Natural killer cell (primary cell): Measurements from ENCODE around the gene HS3ST3A1. TPM values are rescaled to one million over a fixed set of nuclear protein-coding genes. Genes with fewer than 3 reads are reported as not detected.

Experiments used
- ATAC-seq, 3 donors: fragments of 150-1000 bp in 2 of 3; fragments of 200-7000 bp in 1 of 3; cut with Tn5 transposase; 1 replicate in 1 of 3; 2 replicates in 2 of 3; pipeline ENCODE4 v1.10.0; 2021; ENCODE audit warnings: mild to moderate bottlenecking in 2 of 3, moderate library complexity in 2 of 3
- DNase-seq, 2 donors: peaks; one replicate each; pipeline versions ENCODE4 v3.0.0 to v3.0.0-alpha.2; 2013 to 2021; ENCODE audit warnings: mixed read lengths in 1 of 2
- H3K27ac ChIP-seq: one replicate; pipeline ENCODE4 v1.5.1; 2013; ENCODE audit warnings: mild to moderate bottlenecking, low read length
- H3K27me3 ChIP-seq: one replicate; pipeline ENCODE4 v1.6.1; 2013; ENCODE audit warnings: low read length; ENCODE audit not compliant: control insufficient read depth, insufficient read depth
- H3K36me3 ChIP-seq: one replicate; pipeline ENCODE4 v1.6.1; 2013; ENCODE audit warnings: low read length; ENCODE audit not compliant: control insufficient read depth, insufficient read depth
- H3K4me1 ChIP-seq: one replicate; pipeline ENCODE4 v1.6.1; 2013; ENCODE audit warnings: low read length; ENCODE audit not compliant: control insufficient read depth, insufficient read depth
- H3K4me3 ChIP-seq: one replicate; pipeline ENCODE4 v1.5.1; 2013; ENCODE audit warnings: low read length
- H3K9me3 ChIP-seq: one replicate; pipeline ENCODE4 v1.6.1; 2013; ENCODE audit warnings: low read length; ENCODE audit not compliant: control insufficient read depth, insufficient read depth
- H3K27ac Mint-ChIP-seq, 2 donors: one replicate each; pipeline ENCODE4 v1.8.0; 2022; ENCODE audit warnings: mild to moderate bottlenecking in 2 of 2, mixed read lengths in 2 of 2, moderate library complexity in 1 of 2
- H3K27me3 Mint-ChIP-seq, 2 donors: one replicate each; pipeline ENCODE4 v1.8.0; 2022; ENCODE audit warnings: low read depth in 2 of 2, mixed read lengths in 2 of 2
- H3K36me3 Mint-ChIP-seq: one replicate; pipeline ENCODE4 v1.8.0; 2022; ENCODE audit warnings: mixed read lengths
- H3K4me1 Mint-ChIP-seq, 2 donors: one replicate each; pipeline ENCODE4 v1.8.0; 2022; ENCODE audit warnings: mixed read lengths in 2 of 2
- H3K4me3 Mint-ChIP-seq: one replicate; pipeline ENCODE4 v1.8.0; 2022; ENCODE audit warnings: mild to moderate bottlenecking, moderate library complexity, mixed read lengths
- H3K9me3 Mint-ChIP-seq, 2 donors: one replicate each; pipeline ENCODE4 v1.8.0; 2022; ENCODE audit warnings: mixed read lengths in 2 of 2
- WGBS: methylation state at CpG from one replicate; pipeline ENCODE4 v1.1.7; 2013; ENCODE audit warnings: missing lambda C conversion rate; ENCODE audit not compliant: insufficient coverage; 5-methylcytosine and 5-hydroxymethylcytosine counted together
- intact Hi-C: fragments of 100-400 bp; cut with micrococcal nuclease; formaldehyde crosslinking; loops from one replicate; pipeline ENCODE4 v1.14.2; 2022
- total RNA-seq, 4 donors: library from RNA; stranded (reverse); fragments of 120-200 nt in 1 of 4; gene quantifications; one replicate each; pipeline versions ENCODE4 v1.2.3 to v1.2.4, GENCODE V29; 2013 to 2022
- TF ChIP-seq, protein P1 (sequence below): fragments of 200-600 bp; IDR thresholded peaks from one replicate; pipeline ENCODE4 v1.8.0; 2022; ENCODE audit warnings: antibody characterized with exemption

The HS3ST3A1 gene
- total RNA-seq, 3 donors from 2014 or later (not counting 1 experiment from before 2014, with no cell fraction given) = 1.6 to 2.5 TPM; not detected in 1

DNA sequence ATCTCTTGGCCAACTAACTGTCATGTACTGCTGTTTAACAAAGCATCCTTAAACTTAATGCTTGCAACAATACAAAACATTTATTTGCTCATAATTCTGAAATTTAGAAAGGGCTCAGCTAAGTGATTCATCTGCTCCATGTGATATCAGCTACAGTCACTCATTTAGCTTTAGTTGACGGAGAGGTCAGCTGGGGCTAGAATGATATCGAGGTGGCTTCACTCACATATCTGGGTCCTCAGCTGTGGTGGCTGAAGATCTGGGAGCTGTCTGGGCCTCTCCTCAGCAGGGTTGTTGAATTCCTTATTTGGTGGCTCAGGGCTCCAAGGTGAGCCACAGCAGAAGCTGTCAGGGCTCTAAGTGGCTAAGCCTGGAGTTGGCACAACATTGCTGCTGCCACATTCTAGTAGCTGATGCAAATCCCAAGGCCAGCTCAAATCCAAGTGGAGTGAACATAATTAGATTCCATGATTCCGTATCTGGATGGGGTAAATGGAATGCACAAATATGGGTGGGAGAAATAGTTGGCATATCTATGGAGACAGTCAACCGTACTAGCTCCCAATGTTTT, 62.8 kb downstream of the HS3ST3A1 start:
- peaks cover 0 to 4% of the 10 kb centered on the region in 2 donors for H3K4me1 Mint-ChIP-seq

DNA sequence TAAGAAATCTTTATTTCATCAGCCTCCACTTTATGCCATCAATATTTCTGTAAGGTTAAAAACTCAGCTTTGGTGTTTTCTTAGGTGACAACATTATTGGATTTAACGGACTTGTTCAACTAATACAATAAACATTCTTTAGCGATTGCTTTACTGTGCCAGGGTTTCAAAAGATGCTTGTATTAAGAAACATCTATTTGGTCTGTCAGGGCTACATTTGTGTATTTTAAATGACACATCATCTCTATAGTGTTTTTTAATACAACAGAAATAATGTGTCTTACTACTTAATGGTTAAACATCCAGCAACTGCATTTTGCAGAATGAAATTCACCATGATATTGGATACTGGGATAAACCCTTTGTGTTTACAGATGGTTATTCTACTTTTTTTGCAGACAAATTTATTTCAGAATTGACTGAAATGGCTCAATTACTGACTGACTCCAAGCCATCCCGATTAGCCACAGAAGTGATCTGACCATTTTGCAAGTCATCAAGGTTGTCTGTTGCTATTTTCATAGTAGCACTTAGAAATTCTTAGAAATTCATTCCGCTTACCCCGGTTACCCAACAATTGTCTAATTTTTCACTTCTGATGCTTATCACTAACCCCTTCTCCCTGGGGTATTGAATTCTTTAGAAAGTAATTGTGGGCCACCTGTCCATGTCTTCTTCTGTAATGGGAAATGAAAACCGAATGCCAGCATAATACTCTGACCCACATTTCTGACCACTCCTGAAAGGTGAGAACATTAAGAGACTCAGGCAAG, 63.7 kb downstream of the HS3ST3A1 start:
- Mint-ChIP-seq H3K27ac (no peak overlapping the region), H3K9me3 (peaks cover 0 to 2% of the 10 kb centered on the region in 2 donors), H3K36me3 (no peaks in the 10 kb centered on the region), H3K27me3 (no peaks in the 10 kb centered on the region), H3K4me3 (no peak overlapping the region), H3K4me1 (peaks cover 0 to 4% of the 10 kb centered on the region in 2 donors)
- H3K27ac ChIP-seq = no peak overlapping the region
- no peaks in the 10 kb centered on the region for H3K9me3 ChIP-seq
- no peak overlapping the region for H3K4me3 ChIP-seq
- no peaks in the 10 kb centered on the region for H3K27me3 ChIP-seq
- TF ChIP-seq, protein P1, sequence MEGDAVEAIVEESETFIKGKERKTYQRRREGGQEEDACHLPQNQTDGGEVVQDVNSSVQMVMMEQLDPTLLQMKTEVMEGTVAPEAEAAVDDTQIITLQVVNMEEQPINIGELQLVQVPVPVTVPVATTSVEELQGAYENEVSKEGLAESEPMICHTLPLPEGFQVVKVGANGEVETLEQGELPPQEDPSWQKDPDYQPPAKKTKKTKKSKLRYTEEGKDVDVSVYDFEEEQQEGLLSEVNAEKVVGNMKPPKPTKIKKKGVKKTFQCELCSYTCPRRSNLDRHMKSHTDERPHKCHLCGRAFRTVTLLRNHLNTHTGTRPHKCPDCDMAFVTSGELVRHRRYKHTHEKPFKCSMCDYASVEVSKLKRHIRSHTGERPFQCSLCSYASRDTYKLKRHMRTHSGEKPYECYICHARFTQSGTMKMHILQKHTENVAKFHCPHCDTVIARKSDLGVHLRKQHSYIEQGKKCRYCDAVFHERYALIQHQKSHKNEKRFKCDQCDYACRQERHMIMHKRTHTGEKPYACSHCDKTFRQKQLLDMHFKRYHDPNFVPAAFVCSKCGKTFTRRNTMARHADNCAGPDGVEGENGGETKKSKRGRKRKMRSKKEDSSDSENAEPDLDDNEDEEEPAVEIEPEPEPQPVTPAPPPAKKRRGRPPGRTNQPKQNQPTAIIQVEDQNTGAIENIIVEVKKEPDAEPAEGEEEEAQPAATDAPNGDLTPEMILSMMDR = no peak
- DNase-seq (no peak), ATAC-seq (no peak)
- 83% methylated on average over 1 of the region's 6 CpGs for WGBS
- H3K4me1 ChIP-seq = no peaks in the 10 kb centered on the region
- no peaks in the 10 kb centered on the region for H3K36me3 ChIP-seq
- intact Hi-C loops = no loop called here

More for the DNA sequence above, 62.8 kb downstream of the HS3ST3A1 start:
- Histone ChIP-seq H3K4me3 (no peak overlapping the region), H3K36me3 (no peaks in the 10 kb centered on the region), H3K27me3 (no peaks in the 10 kb centered on the region), H3K9me3 (no peaks in the 10 kb centered on the region), H3K4me1 (no peaks in the 10 kb centered on the region), H3K27ac (no peak overlapping the region)
- no peak overlapping the region for H3K27ac Mint-ChIP-seq
- no peak overlapping the region for H3K4me3 Mint-ChIP-seq
- peaks cover 0 to 2% of the 10 kb centered on the region in 2 donors for H3K9me3 Mint-ChIP-seq
- H3K36me3 Mint-ChIP-seq = no peaks in the 10 kb centered on the region
- no peak for ATAC-seq
- no peaks in the 10 kb centered on the region for H3K27me3 Mint-ChIP-seq
- TF ChIP-seq, protein P1 = no peak
- no peak for DNase-seq
- intact Hi-C loops = no loop called here
- 94% methylated on average over 4 of the region's 4 CpGs for WGBS

DNA sequence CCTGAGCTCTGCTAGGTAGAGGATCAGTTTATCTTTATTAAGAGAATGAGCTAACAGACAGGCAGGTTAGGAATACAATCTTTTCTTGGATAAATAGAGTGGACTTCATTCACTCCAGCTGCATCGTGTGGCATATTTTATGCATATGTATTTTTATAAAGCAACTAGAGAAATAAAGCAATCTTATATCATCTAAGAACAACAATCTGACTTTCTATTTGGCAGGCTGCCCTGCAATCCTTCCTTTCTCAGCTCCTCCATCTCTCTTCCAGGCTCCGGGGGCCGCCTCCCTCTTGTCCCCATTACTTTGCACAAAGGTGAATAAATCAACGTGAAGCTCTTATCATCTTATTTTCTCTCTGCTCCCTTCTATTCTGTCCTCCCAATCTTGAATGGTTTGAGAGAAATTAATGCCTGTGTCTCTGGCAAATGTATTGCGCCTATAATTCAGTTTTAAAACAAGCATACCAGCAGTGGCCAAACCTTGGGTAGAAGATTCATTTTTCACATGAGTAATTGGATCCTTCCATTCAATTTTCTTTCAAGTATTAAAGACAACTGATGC, 64.5 kb downstream of the HS3ST3A1 start:
- Histone ChIP-seq H3K4me3 (no peak overlapping the region), H3K36me3 (no peaks in the 10 kb centered on the region), H3K4me1 (no peaks in the 10 kb centered on the region), H3K27ac (no peak overlapping the region), H3K9me3 (no peaks in the 10 kb centered on the region), H3K27me3 (no peaks in the 10 kb centered on the region)
- WGBS = 93% methylated on average over 4 of the region's 5 CpGs
- DNase-seq (no peak), ATAC-seq (no peak)
- peaks cover 0 to 4% of the 10 kb centered on the region in 2 donors for H3K4me1 Mint-ChIP-seq
- no peak overlapping the region for H3K4me3 Mint-ChIP-seq
- TF ChIP-seq, protein P1 = no peak
- no peaks in the 10 kb centered on the region for H3K36me3 Mint-ChIP-seq
- no peak overlapping the region for H3K27ac Mint-ChIP-seq
- H3K27me3 Mint-ChIP-seq = peaks cover 0 to 3% of the 10 kb centered on the region in 2 donors
- H3K9me3 Mint-ChIP-seq = peaks cover 0 to 2% of the 10 kb centered on the region in 2 donors
- intact Hi-C loops = no loop called here
